Upper lobe of left lung (tissue), 6 donors: Measurements from ENCODE around the gene TOMM20. TPM values are rescaled to one million over a fixed set of nuclear protein-coding genes. Genes with fewer than 3 reads are reported as not detected.

ENCODE experiments used
- ATAC-seq, 2 donors: fragments of 200-7000 bp; cut with Tn5 transposase; one replicate each; pipeline ENCODE4 v1.9.1; 2022; ENCODE audit warnings: mild to moderate bottlenecking in 2 of 2, moderate library complexity in 2 of 2; ENCODE audit not compliant: low FRiP score in 2 of 2
- DNase-seq, 2 donors: peaks; one replicate each; pipeline ENCODE4 v3.0.0-alpha.2; 2019 to 2020
- H3K27ac ChIP-seq, 4 donors: fragments of 200-600 bp; sonication (generic); one replicate each; pipeline ENCODE4 v1.5.1; 2016 to 2019
- H3K27me3 ChIP-seq, 4 donors: fragments of 200-600 bp; sonication (generic); one replicate each; pipeline ENCODE4 v1.5.1; 2017 to 2019
- H3K36me3 ChIP-seq, 4 donors: fragments of 200-600 bp; sonication (generic); one replicate each; pipeline ENCODE4 v1.5.1; 2016 to 2019
- H3K4me1 ChIP-seq, 4 donors: fragments of 200-600 bp; sonication (generic); one replicate each; pipeline ENCODE4 v1.5.1; 2018 to 2019
- H3K4me3 ChIP-seq, 4 donors: fragments of 200-600 bp; sonication (generic); one replicate each; pipeline ENCODE4 v1.5.1; 2017 to 2019; ENCODE audit warnings: mild to moderate bottlenecking in 2 of 4, moderate library complexity in 1 of 4
- H3K9me3 ChIP-seq, 4 donors: fragments of 200-600 bp; sonication (generic); one replicate each; pipeline ENCODE4 v1.5.1; 2018 to 2019
- CTCF ChIP-seq, 6 experiments: fragments of 450-650 bp in 4 of 6; fragments of 200-600 bp in 2 of 6; sonication (generic) in 2 of 6; IDR thresholded peaks; one replicate each; pipeline ENCODE4 v1.5.1; 2016 to 2019; ENCODE audit warnings: antibody characterized with exemption in 6 of 6
- EP300 ChIP-seq, 4 donors: sonication (generic); formaldehyde crosslinking; IDR thresholded peaks; one replicate each; pipeline ENCODE4 v1.5.1; 2017; ENCODE audit warnings: antibody characterized with exemption in 4 of 4, control low read depth in 2 of 4
- POLR2A ChIP-seq, 4 donors: fragments of 450-650 bp; IDR thresholded peaks; one replicate each; pipeline ENCODE4 v1.5.1; 2016 to 2017; ENCODE audit warnings: antibody characterized with exemption in 4 of 4, mild to moderate bottlenecking in 2 of 4
- POLR2AphosphoS5 ChIP-seq, 2 donors: sonication (generic); formaldehyde crosslinking; IDR thresholded peaks; one replicate each; pipeline ENCODE4 v1.5.1; 2017; ENCODE audit warnings: antibody characterized with exemption in 2 of 2
- WGBS, 2 donors: methylation state at CpG; one replicate each; pipeline ENCODE4 v1.1.5; 2017 to 2018; 5-methylcytosine and 5-hydroxymethylcytosine counted together
- total RNA-seq, 6 donors: library from RNA; depleted of rRNA in 4 of 6; stranded (reverse); fragments of >200 nt in 4 of 6; gene quantifications; one replicate each; pipeline versions ENCODE4 v1.1.0 to v1.2.1, GENCODE V29; 2016 to 2021
- donor health status: DM: no; HTN: no; CAD: no; lungs with moderate emphysema.
- donor health status: DM: no; HTN: yes; CAD: no; lungs with severe emphysema.

TOMM20 gene
- total RNA-seq, 6 donors from 2014 or later = 37.6 to 124 (median 89.8) TPM

- no peaks in the 10 kb centered on the region for H3K27me3 ChIP-seq
- DNase-seq (no peak), ATAC-seq (no peak)
- H3K4me1 ChIP-seq = peaks cover 9 to 11% (median 10%) of the 10 kb centered on the region in 4 donors
- no peaks in the 10 kb centered on the region for H3K9me3 ChIP-seq
- H3K27ac ChIP-seq = no peak overlapping the region
- H3K36me3 ChIP-seq = peaks cover 0 to 46% (median 37%) of the 10 kb centered on the region in 4 donors
- TF ChIP-seq POLR2AphosphoS5 (IDR thresholded peaks at IDR 0.05) (no peak), POLR2A (IDR thresholded peaks at IDR 0.05) (no peak), EP300 (IDR thresholded peaks at IDR 0.05) (no peak), CTCF (IDR thresholded peaks at IDR 0.05) (no peak)
- no peak overlapping the region for H3K4me3 ChIP-seq
- 91 to 97% methylated on average over 16 of the region's 16 CpGs for WGBS, 2 donors
Observed at GRCh38 chr1:235107368-235108184, 21.1 kb downstream of the TOMM20 start.

- H3K27me3 ChIP-seq = no peaks in the 10 kb centered on the region
- ATAC-seq (no peak), DNase-seq (no peak)
- H3K9me3 ChIP-seq = no peaks in the 10 kb centered on the region
- TF ChIP-seq CTCF (IDR thresholded peaks at IDR 0.05) (no peak), POLR2A (IDR thresholded peaks at IDR 0.05) (no peak), POLR2AphosphoS5 (IDR thresholded peaks at IDR 0.05) (no peak), EP300 (IDR thresholded peaks at IDR 0.05) (no peak)
- no peak overlapping the region for H3K4me3 ChIP-seq
- peaks cover 0 to 37% (median 31%) of the 10 kb centered on the region in 4 donors for H3K36me3 ChIP-seq
- H3K4me1 ChIP-seq = peaks cover 9 to 11% (median 10%) of the 10 kb centered on the region in 4 donors
- H3K27ac ChIP-seq = no peak overlapping the region
- WGBS, 2 donors = 89 to 95% methylated on average over 4 of the region's 4 CpGs
Observed at GRCh38 chr1:235106457-235106856, 22.2 kb downstream of the TOMM20 start.

GRCh38 chr1:235105051-235106043 lies 23.3 kb downstream of the TOMM20 start:
- Histone ChIP-seq H3K9me3 (no peaks in the 10 kb centered on the region), H3K27me3 (no peaks in the 10 kb centered on the region), H3K4me1 (peaks cover 9 to 11% (median 10%) of the 10 kb centered on the region in 4 donors), H3K36me3 (peaks cover 0 to 27% (median 22%) of the 10 kb centered on the region in 4 donors), H3K4me3 (no peak overlapping the region), H3K27ac (no peak overlapping the region)
- DNase-seq = no peak
- TF ChIP-seq POLR2A (IDR thresholded peaks at IDR 0.05) = no peak
- no peak for TF ChIP-seq CTCF (IDR thresholded peaks at IDR 0.05)
- TF ChIP-seq EP300 (IDR thresholded peaks at IDR 0.05) = no peak
- no peak for TF ChIP-seq POLR2AphosphoS5 (IDR thresholded peaks at IDR 0.05)
- WGBS, 2 donors = 80 to 84% methylated on average over 12 of the region's 12 CpGs
- ATAC-seq = no peak

GRCh38 chr1:235102993-235103411 lies 25.6 kb downstream of the TOMM20 start:
- no peak for ATAC-seq
- no peak for TF ChIP-seq EP300 (IDR thresholded peaks at IDR 0.05)
- TF ChIP-seq CTCF (IDR thresholded peaks at IDR 0.05) = no peak
- TF ChIP-seq POLR2A (IDR thresholded peaks at IDR 0.05) = no peak
- TF ChIP-seq POLR2AphosphoS5 (IDR thresholded peaks at IDR 0.05) = no peak
- Histone ChIP-seq H3K4me3 (no peak overlapping the region), H3K27me3 (no peaks in the 10 kb centered on the region), H3K4me1 (peaks cover 9 to 11% (median 10%) of the 10 kb centered on the region in 4 donors), H3K9me3 (no peaks in the 10 kb centered on the region), H3K27ac (no peak overlapping the region), H3K36me3 (peaks cover 0 to 7% (median 4%) of the 10 kb centered on the region in 4 donors)
- no peak for DNase-seq
- 63 to 67% methylated on average over 4 of the region's 4 CpGs for WGBS, 2 donors
